Suprapubic skin (tissue), 4 donors: ENCODE data around the gene EMCN. TPM values are rescaled to one million over a fixed set of nuclear protein-coding genes. Genes with fewer than 3 reads are reported as not detected.
"Not testable (repeated sequence)": the region's sequence is repeated elsewhere in the genome, so short reads cannot be mapped to it uniquely, and the experiment has no call there.

Experiments
- DNase-seq, 2 donors: peaks; one replicate each; pipeline ENCODE4 v3.0.0-alpha.2; 2019; ENCODE audit warnings: low spot score in 2 of 2
- H3K27ac ChIP-seq: fragments of 200-600 bp; sonication (generic); one replicate; pipeline ENCODE4 v1.5.1; 2019
- H3K27me3 ChIP-seq: fragments of 200-600 bp; sonication (generic); one replicate; pipeline ENCODE4 v1.5.1; 2019
- H3K36me3 ChIP-seq: fragments of 200-600 bp; sonication (generic); one replicate; pipeline ENCODE4 v1.5.1; 2019
- H3K4me1 ChIP-seq: fragments of 200-600 bp; sonication (generic); one replicate; pipeline ENCODE4 v1.5.1; 2019
- H3K4me3 ChIP-seq: fragments of 200-600 bp; sonication (generic); one replicate; pipeline ENCODE4 v1.5.1; 2019; ENCODE audit warnings: mild to moderate bottlenecking
- H3K9me3 ChIP-seq: fragments of 200-600 bp; sonication (generic); one replicate; pipeline ENCODE4 v1.5.1; 2019
- CTCF ChIP-seq, 2 donors: fragments of 200-600 bp in 1 of 2; fragments of 450-650 bp in 1 of 2; sonication (generic) in 1 of 2; IDR thresholded peaks; one replicate each; pipeline ENCODE4 v1.5.1; 2016 to 2019; ENCODE audit warnings: antibody characterized with exemption in 2 of 2, mild to moderate bottlenecking in 1 of 2, moderate library complexity in 1 of 2
- EP300 ChIP-seq: sonication (generic); formaldehyde crosslinking; IDR thresholded peaks from one replicate; pipeline ENCODE4 v1.6.1; 2017; ENCODE audit warnings: antibody characterized with exemption
- POLR2A ChIP-seq, 2 donors: fragments of 450-650 bp; IDR thresholded peaks; one replicate each; pipeline ENCODE4 v1.6.1; 2017; ENCODE audit warnings: antibody characterized with exemption in 2 of 2, mild to moderate bottlenecking in 2 of 2, moderate library complexity in 2 of 2
- POLR2AphosphoS5 ChIP-seq, 3 donors: sonication (generic); formaldehyde crosslinking; IDR thresholded peaks; one replicate each; pipeline ENCODE4 v1.6.1; 2017; ENCODE audit warnings: antibody characterized with exemption in 3 of 3
- WGBS: methylation state at CpG from one replicate; pipeline ENCODE4 v1.1.5; 2018; 5-methylcytosine and 5-hydroxymethylcytosine counted together
- total RNA-seq, 4 donors: library from RNA; depleted of rRNA; stranded (reverse); fragments of >200 nt; gene quantifications; one replicate each; pipeline ENCODE4 v1.1.0, GENCODE V29; 2016

Gene EMCN
- total RNA-seq, 4 donors from 2014 or later = 5.3 to 22.7 (median 10.2) TPM

DNA sequence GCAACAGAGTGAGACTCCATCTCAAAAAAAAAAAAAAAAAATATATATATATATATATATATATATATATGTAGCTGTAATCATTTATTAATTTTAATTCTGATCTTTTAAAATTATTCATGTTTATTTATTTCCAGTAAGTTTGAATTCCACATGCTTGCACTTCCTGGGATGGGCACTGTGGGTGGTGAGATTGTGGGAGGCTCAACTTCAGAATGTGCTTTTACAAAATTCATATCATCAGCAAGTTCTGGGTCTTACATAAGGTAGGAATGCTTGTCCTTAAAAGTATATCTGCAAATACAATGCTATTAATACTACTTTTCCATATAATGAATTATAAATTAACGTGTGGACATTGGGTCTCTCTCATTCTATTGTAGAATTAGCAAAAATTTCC is 156.5 kb downstream of the EMCN start:
- no peaks in the 10 kb centered on the region for H3K9me3 ChIP-seq
- H3K27me3 ChIP-seq = no peaks in the 10 kb centered on the region
- H3K4me3 ChIP-seq = no peak overlapping the region
- 72% methylated on average over 1 of the region's 1 CpG for WGBS
- no peak for DNase-seq
- H3K4me1 ChIP-seq = no peaks in the 10 kb centered on the region
- no peak overlapping the region for H3K27ac ChIP-seq
- no peak for TF ChIP-seq CTCF (IDR thresholded peaks at IDR 0.05)
- TF ChIP-seq POLR2AphosphoS5 (IDR thresholded peaks at IDR 0.05) = no peak
- no peak for TF ChIP-seq EP300
- no peak for TF ChIP-seq POLR2A (IDR thresholded peaks at IDR 0.05)
- H3K36me3 ChIP-seq = no peaks in the 10 kb centered on the region

- TF ChIP-seq CTCF (IDR thresholded peaks at IDR 0.05) (no peak), POLR2A (IDR thresholded peaks at IDR 0.05) (no peak), POLR2AphosphoS5 (IDR thresholded peaks at IDR 0.05) (no peak), EP300 (no peak)
- no peaks in the 10 kb centered on the region for H3K9me3 ChIP-seq
- H3K27ac ChIP-seq = no peak overlapping the region
Measured at GRCh38 chr4:100360211-100360610, 157.6 kb downstream of the EMCN start.

DNA sequence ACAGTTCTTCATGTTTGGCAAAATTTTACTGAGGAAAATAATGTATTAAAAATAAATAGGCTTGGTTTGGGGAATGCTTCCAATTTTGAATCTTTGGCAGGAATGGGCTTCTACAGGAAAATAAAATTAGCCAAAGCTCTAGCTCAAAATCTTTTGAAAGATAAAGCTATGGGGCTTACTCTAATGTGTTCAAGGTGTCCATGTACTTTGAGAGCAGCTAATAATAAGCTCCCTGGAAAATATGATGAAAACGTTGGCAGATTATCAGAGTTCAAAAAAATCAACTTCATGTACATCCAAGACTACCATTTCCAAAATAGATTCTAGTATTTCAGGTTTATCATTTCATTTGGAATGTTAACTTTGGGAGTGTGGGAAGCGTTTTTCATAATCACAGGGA is 158.4 kb downstream of the EMCN start:
- Histone ChIP-seq H3K4me3 (no peak overlapping the region), H3K4me1 (no peaks in the 10 kb centered on the region), H3K9me3 (no peaks in the 10 kb centered on the region), H3K27me3 (no peaks in the 10 kb centered on the region), H3K27ac (no peak overlapping the region), H3K36me3 (no peaks in the 10 kb centered on the region)
- TF ChIP-seq EP300 (no peak), CTCF (IDR thresholded peaks at IDR 0.05) (no peak), POLR2AphosphoS5 (IDR thresholded peaks at IDR 0.05) (no peak), POLR2A (IDR thresholded peaks at IDR 0.05) (no peak)
- DNase-seq = no peak
- 35% methylated on average over 2 of the region's 2 CpGs for WGBS

More at GRCh38 chr4:100360211-100360610, 157.6 kb downstream of the EMCN start:
- Histone ChIP-seq H3K36me3 (no peaks in the 10 kb centered on the region), H3K4me3 (no peak overlapping the region), H3K27me3 (no peaks in the 10 kb centered on the region), H3K4me1 (no peaks in the 10 kb centered on the region)
- 63% methylated on average over 1 of the region's 1 CpG for WGBS
- DNase-seq = no peak

- 79% methylated on average over 1 of the region's 1 CpG for WGBS
- no peak for TF ChIP-seq CTCF (IDR thresholded peaks at IDR 0.05)
- DNase-seq = no peak
- no peak overlapping the region for H3K4me3 ChIP-seq
- H3K9me3 ChIP-seq = no peaks in the 10 kb centered on the region
- no peaks in the 10 kb centered on the region for H3K36me3 ChIP-seq
- H3K27ac ChIP-seq = no peak overlapping the region
- no peaks in the 10 kb centered on the region for H3K27me3 ChIP-seq
- no peaks in the 10 kb centered on the region for H3K4me1 ChIP-seq
Measured at GRCh38 chr4:100357542-100357941, 160.3 kb downstream of the EMCN start.

DNA sequence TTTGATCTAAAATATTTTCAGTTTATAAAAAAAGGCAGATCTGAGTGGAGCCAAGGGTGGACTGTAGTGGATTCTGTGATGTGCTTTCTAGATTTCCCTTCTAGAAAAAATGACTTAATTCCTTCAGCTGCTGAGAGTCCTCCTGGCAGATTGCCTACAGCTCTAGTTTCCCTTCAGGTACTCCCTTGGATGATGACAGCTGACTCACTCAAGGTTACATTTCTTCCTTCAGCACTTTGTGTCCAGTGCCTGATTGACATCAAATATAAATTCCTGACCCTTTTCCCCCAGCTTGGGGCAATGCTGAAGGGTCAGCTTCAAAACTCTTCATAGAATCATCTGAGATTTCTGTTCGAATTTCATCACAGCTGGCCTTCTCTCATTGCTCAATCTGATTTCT is 161.7 kb downstream of the EMCN start:
- TF ChIP-seq POLR2A (IDR thresholded peaks at IDR 0.05) (no peak), EP300 (no peak), POLR2AphosphoS5 (IDR thresholded peaks at IDR 0.05) (no peak), CTCF (IDR thresholded peaks at IDR 0.05) (no peak)
- H3K27ac ChIP-seq = no peak overlapping the region
- no peak for DNase-seq
- H3K4me1 ChIP-seq = no peaks in the 10 kb centered on the region
- WGBS = 77% methylated on average over 1 of the region's 1 CpG
- no peaks in the 10 kb centered on the region for H3K36me3 ChIP-seq
- H3K9me3 ChIP-seq = no peaks in the 10 kb centered on the region
- no peak overlapping the region for H3K4me3 ChIP-seq
- H3K27me3 ChIP-seq = no peaks in the 10 kb centered on the region

- not testable (repeated sequence) for H3K27ac ChIP-seq, DNase-seq, H3K4me3 ChIP-seq, H3K36me3 ChIP-seq, H3K27me3 ChIP-seq, H3K9me3 ChIP-seq, H3K4me1 ChIP-seq
- WGBS = 98% methylated on average over 3 of the region's 3 CpGs
Measured at GRCh38 chr4:100352352-100352751, 165.5 kb downstream of the EMCN start.
